Measurements from ENCODE around the gene SULT1A1. TPM values are rescaled to one million over a fixed set of nuclear protein-coding genes. Genes with fewer than 3 reads are reported as not detected.

Gene SULT1A1
- total and polyA plus RNA-seq, 2 of the 13 experiments (the other 11 are each of a cell fraction or from before 2014, with no cell fraction given): 114 to 147 TPM

DNA sequence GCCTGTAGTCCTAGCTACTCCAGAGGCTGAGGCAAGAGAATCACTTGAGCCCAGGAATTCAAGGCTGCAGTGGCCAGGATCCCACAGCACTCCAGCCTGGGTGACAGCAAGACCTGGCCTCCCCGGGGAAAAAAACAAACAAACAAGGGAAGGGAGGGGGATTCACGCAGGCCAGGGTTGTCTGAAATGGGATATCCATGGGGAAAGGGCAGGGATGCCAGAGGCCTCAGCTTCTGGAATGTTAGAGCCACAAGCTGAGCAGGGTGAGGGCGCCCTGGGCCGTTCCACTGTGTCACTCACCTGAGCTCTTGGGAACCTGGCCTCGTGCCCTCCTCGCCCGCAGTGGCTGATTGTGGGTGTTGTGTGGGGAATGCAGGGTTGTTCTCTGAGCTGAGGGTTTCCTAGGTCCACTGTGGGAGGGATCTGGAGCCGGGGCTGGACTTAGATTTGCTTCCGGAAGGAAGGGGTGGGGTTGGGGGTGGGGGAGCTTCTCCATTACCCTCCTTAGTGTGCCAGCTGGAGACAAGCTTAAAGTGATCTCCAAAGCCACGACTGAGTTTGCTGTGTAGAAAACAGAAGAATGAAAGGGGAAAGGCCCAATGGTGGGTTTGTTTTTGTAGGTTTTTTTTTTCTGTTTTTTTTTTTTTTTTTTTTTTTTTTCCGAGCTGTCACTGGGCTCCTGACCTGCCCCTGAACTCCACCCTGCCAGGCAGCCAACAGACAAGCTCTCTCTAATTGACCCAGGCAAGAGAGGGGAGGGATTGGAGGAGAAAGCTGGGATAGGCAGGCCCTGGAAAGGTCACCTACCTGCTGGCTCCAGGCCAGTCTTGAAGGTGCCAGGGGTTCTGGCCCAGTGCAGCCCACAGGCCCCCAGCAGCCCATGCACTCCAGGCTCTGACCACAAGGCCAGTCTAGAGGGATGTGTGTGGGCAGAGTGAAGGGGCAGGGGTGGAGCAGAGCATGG, at the start of gene SULT1A1 (continued):
- peak; percentile 66; the same call in 1 of the 2 replicates for TF ChIP-seq ZFP82 (CRISPR knock-in tag; IDR thresholded peaks at IDR 0.05; ENCODE audit: borderline replicate concordance)
- TF ChIP-seq ZNF468 (CRISPR knock-in tag; IDR thresholded peaks at IDR 0.05): no peak
- TF ChIP-seq, protein P1, sequence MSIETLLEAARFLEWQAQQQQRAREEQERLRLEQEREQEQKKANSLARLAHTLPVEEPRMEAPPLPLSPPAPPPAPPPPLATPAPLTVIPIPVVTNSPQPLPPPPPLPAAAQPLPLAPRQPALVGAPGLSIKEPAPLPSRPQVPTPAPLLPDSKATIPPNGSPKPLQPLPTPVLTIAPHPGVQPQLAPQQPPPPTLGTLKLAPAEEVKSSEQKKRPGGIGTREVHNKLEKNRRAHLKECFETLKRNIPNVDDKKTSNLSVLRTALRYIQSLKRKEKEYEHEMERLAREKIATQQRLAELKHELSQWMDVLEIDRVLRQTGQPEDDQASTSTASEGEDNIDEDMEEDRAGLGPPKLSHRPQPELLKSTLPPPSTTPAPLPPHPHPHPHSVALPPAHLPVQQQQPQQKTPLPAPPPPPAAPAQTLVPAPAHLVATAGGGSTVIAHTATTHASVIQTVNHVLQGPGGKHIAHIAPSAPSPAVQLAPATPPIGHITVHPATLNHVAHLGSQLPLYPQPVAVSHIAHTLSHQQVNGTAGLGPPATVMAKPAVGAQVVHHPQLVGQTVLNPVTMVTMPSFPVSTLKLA (IDR thresholded peaks at IDR 0.05): no peak
- TF ChIP-seq NCOA2 (CRISPR knock-in tag; IDR thresholded peaks at IDR 0.05): 0 out of 2 replicates have a peak, but pooled peaks have one; percentile 26
- peak; percentile 67; the same call in 1 of the 2 replicates for TF ChIP-seq FOXO1 (CRISPR knock-in tag; IDR thresholded peaks at IDR 0.05)
- TF ChIP-seq ZNF335 (CRISPR knock-in tag; IDR thresholded peaks at IDR 0.05): peak; percentile 66; the same call in 1 of the 2 replicates
- TF ChIP-seq ZNF792 (CRISPR knock-in tag; IDR thresholded peaks at IDR 0.05): peak; percentile 93
- TF ChIP-seq, protein P2, sequence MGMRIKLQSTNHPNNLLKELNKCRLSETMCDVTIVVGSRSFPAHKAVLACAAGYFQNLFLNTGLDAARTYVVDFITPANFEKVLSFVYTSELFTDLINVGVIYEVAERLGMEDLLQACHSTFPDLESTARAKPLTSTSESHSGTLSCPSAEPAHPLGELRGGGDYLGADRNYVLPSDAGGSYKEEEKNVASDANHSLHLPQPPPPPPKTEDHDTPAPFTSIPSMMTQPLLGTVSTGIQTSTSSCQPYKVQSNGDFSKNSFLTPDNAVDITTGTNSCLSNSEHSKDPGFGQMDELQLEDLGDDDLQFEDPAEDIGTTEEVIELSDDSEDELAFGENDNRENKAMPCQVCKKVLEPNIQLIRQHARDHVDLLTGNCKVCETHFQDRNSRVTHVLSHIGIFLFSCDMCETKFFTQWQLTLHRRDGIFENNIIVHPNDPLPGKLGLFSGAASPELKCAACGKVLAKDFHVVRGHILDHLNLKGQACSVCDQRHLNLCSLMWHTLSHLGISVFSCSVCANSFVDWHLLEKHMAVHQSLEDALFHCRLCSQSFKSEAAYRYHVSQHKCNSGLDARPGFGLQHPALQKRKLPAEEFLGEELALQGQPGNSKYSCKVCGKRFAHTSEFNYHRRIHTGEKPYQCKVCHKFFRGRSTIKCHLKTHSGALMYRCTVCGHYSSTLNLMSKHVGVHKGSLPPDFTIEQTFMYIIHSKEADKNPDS (CRISPR knock-in tag; IDR thresholded peaks at IDR 0.05): no peak
- peak; percentile 40 for TF ChIP-seq FOXA3 (CRISPR knock-in tag; IDR thresholded peaks at IDR 0.05)
- TF ChIP-seq, protein P3, sequence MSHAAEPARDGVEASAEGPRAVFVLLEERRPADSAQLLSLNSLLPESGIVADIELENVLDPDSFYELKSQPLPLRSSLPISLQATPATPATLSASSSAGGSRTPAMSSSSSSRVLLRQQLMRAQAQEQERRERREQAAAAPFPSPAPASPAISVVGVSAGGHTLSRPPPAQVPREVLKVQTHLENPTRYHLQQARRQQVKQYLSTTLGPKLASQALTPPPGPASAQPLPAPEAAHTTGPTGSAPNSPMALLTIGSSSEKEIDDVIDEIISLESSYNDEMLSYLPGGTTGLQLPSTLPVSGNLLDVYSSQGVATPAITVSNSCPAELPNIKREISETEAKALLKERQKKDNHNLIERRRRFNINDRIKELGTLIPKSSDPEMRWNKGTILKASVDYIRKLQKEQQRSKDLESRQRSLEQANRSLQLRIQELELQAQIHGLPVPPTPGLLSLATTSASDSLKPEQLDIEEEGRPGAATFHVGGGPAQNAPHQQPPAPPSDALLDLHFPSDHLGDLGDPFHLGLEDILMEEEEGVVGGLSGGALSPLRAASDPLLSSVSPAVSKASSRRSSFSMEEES (CRISPR knock-in tag; IDR thresholded peaks at IDR 0.05): no peak
- peak; percentile 65 for TF ChIP-seq ZNF451 (CRISPR knock-in tag; IDR thresholded peaks at IDR 0.05)
- TF ChIP-seq, protein P4, sequence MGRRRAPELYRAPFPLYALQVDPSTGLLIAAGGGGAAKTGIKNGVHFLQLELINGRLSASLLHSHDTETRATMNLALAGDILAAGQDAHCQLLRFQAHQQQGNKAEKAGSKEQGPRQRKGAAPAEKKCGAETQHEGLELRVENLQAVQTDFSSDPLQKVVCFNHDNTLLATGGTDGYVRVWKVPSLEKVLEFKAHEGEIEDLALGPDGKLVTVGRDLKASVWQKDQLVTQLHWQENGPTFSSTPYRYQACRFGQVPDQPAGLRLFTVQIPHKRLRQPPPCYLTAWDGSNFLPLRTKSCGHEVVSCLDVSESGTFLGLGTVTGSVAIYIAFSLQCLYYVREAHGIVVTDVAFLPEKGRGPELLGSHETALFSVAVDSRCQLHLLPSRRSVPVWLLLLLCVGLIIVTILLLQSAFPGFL (CRISPR knock-in tag; IDR thresholded peaks at IDR 0.05): no peak
- TF ChIP-seq NR2C2 (CRISPR knock-in tag; IDR thresholded peaks at IDR 0.05; ENCODE audit: borderline replicate concordance): peak; percentile 84
- peak; percentile 58 for TF ChIP-seq SIX4 (CRISPR knock-in tag; IDR thresholded peaks at IDR 0.05)
- peak; percentile 40; the same call in 1 of the 2 replicates for TF ChIP-seq BRD4 (CRISPR knock-in tag; IDR thresholded peaks at IDR 0.05)
- TF ChIP-seq TARDBP (CRISPR knock-in tag; IDR thresholded peaks at IDR 0.05): no peak
- TF ChIP-seq, protein P5, sequence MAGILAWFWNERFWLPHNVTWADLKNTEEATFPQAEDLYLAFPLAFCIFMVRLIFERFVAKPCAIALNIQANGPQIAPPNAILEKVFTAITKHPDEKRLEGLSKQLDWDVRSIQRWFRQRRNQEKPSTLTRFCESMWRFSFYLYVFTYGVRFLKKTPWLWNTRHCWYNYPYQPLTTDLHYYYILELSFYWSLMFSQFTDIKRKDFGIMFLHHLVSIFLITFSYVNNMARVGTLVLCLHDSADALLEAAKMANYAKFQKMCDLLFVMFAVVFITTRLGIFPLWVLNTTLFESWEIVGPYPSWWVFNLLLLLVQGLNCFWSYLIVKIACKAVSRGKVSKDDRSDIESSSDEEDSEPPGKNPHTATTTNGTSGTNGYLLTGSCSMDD (CRISPR knock-in tag; IDR thresholded peaks at IDR 0.05): no peak
- TF ChIP-seq, protein P6, sequence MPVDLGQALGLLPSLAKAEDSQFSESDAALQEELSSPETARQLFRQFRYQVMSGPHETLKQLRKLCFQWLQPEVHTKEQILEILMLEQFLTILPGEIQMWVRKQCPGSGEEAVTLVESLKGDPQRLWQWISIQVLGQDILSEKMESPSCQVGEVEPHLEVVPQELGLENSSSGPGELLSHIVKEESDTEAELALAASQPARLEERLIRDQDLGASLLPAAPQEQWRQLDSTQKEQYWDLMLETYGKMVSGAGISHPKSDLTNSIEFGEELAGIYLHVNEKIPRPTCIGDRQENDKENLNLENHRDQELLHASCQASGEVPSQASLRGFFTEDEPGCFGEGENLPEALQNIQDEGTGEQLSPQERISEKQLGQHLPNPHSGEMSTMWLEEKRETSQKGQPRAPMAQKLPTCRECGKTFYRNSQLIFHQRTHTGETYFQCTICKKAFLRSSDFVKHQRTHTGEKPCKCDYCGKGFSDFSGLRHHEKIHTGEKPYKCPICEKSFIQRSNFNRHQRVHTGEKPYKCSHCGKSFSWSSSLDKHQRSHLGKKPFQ (CRISPR knock-in tag; IDR thresholded peaks at IDR 0.05; ENCODE audit: insufficient replicate concordance): peak; percentile 1
